GM23338 (cell line): Measurements from ENCODE around the gene DDC.

Experiments
- CTCF ChIP-seq, 2 experiments: fragments of 200-600 bp in 1 of 2; sonication (generic) in 1 of 2; conservative IDR thresholded peaks; 2 replicates each; pipeline versions ENCODE4 v1.5.1 to v1.6.1; 2016 to 2017; ENCODE audit warnings: antibody characterized with exemption in 2 of 2, low read depth in 2 of 2, mild to moderate bottlenecking in 2 of 2, moderate library complexity in 1 of 2
- ZNF114 ChIP-seq: fragments of 250-450 bp; sonication (Bioruptor Pico); IDR thresholded peaks from 2 replicates; pipeline ENCODE4 v1.5.0; 2020; ENCODE audit warnings: mild to moderate bottlenecking, moderate library complexity
- TF ChIP-seq, protein P1 (sequence below): fragments of 250-450 bp; sonication (Bioruptor Pico); IDR thresholded peaks from 2 replicates; pipeline ENCODE4 v1.5.0; 2020; ENCODE audit warnings: mild to moderate bottlenecking, moderate library complexity

DNA sequence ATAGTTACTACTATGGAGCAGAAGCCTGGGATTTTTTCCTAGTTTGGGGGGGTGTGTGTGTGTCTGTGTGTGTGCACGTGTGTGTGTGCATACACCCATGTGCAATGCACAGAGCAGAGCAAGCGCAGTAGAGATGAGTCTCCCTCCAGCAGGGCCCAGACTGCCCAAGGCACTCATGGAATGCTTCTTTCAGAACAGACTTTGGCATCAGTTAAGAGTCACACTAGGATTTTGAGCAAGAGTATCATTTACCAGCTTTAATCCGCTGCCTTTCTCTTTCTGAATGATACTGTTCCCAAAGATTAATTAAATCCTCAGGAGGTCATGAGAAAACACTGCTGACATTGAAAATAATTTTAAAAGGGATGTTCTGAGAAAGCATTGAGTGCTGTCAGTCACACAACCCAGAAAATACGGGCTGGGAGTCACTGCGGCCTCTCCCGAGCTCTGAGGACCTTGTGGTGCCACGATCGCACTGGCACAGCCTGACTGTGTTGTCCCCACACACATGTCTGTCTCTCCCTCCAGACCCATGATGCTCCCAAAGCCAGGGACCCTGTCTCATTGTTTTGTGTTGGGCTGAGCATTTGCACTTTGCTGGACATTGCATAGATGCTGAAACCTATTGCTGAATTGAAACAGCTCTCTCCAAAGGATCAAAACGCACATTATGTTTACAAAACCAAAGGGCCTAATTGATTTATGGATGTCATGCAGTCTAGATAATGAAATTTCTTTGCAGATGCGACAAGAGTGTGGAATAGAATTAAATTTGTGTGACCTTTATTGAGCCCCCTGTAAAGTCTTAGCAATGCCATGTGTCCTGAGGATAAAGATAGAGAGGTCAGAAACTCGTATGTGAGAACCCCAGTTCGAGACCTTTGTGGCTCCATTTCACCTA, 60.3 kb downstream of the DDC start:
- TF ChIP-seq, protein P1, sequence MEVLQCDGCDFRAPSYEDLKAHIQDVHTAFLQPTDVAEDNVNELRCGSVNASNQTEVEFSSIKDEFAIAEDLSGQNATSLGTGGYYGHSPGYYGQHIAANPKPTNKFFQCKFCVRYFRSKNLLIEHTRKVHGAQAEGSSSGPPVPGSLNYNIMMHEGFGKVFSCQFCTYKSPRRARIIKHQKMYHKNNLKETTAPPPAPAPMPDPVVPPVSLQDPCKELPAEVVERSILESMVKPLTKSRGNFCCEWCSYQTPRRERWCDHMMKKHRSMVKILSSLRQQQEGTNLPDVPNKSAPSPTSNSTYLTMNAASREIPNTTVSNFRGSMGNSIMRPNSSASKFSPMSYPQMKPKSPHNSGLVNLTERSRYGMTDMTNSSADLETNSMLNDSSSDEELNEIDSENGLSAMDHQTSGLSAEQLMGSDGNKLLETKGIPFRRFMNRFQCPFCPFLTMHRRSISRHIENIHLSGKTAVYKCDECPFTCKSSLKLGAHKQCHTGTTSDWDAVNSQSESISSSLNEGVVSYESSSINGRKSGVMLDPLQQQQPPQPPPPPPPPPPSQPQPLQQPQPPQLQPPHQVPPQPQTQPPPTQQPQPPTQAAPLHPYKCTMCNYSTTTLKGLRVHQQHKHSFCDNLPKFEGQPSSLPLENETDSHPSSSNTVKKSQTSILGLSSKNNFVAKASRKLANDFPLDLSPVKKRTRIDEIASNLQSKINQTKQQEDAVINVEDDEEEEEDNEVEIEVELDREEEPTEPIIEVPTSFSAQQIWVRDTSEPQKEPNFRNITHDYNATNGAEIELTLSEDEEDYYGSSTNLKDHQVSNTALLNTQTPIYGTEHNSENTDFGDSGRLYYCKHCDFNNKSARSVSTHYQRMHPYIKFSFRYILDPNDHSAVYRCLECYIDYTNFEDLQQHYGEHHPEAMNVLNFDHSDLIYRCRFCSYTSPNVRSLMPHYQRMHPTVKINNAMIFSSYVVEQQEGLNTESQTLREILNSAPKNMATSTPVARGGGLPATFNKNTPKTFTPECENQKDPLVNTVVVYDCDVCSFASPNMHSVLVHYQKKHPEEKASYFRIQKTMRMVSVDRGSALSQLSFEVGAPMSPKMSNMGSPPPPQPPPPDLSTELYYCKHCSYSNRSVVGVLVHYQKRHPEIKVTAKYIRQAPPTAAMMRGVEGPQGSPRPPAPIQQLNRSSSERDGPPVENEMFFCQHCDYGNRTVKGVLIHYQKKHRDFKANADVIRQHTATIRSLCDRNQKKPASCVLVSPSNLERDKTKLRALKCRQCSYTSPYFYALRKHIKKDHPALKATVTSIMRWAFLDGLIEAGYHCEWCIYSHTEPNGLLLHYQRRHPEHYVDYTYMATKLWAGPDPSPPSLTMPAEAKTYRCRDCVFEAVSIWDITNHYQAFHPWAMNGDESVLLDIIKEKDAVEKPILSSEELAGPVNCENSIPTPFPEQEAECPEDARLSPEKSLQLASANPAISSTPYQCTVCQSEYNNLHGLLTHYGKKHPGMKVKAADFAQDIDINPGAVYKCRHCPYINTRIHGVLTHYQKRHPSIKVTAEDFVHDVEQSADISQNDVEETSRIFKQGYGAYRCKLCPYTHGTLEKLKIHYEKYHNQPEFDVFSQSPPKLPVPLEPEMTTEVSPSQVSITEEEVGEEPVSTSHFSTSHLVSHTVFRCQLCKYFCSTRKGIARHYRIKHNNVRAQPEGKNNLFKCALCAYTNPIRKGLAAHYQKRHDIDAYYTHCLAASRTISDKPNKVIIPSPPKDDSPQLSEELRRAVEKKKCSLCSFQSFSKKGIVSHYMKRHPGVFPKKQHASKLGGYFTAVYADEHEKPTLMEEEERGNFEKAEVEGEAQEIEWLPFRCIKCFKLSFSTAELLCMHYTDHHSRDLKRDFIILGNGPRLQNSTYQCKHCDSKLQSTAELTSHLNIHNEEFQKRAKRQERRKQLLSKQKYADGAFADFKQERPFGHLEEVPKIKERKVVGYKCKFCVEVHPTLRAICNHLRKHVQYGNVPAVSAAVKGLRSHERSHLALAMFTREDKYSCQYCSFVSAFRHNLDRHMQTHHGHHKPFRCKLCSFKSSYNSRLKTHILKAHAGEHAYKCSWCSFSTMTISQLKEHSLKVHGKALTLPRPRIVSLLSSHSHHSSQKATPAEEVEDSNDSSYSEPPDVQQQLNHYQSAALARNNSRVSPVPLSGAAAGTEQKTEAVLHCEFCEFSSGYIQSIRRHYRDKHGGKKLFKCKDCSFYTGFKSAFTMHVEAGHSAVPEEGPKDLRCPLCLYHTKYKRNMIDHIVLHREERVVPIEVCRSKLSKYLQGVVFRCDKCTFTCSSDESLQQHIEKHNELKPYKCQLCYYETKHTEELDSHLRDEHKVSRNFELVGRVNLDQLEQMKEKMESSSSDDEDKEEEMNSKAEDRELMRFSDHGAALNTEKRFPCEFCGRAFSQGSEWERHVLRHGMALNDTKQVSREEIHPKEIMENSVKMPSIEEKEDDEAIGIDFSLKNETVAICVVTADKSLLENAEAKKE, result no peak
- no peak for TF ChIP-seq ZNF114
- TF ChIP-seq CTCF (conservative IDR thresholded peaks at IDR 0.05; ENCODE audit: low read depth in 2 of 2), result no peak
